HEK293T (cell line): Measurements from ENCODE around the gene ASGR1.

ENCODE experiments used
- PKNOX1 ChIP-seq: fragments of 450-650 bp; IDR thresholded peaks from 2 replicates; pipeline ENCODE4 v1.6.1; 2016
- SP1 ChIP-seq: fragments of 450-650 bp; IDR thresholded peaks from 2 replicates; pipeline ENCODE4 v1.6.1; 2017
- TARDBP ChIP-seq: fragments of 450-650 bp; IDR thresholded peaks from 2 replicates; pipeline ENCODE4 v1.6.1; 2016
- ZNF384 ChIP-seq: fragments of 450-650 bp; IDR thresholded peaks from 2 replicates; pipeline ENCODE4 v1.6.1; 2016

- no peak for TF ChIP-seq SP1
- no peak for TF ChIP-seq PKNOX1
- TF ChIP-seq TARDBP: no peak
- no peak for TF ChIP-seq ZNF384
These were observed 41.8 kb downstream of the ASGR1 start for GRCh38 chr17:7137171-7137943.
